ENCODE data around the gene SLC16A4. TPM values are rescaled to one million over a fixed set of nuclear protein-coding genes. Genes with fewer than 3 reads are reported as not detected.
A peak's percentile ranks its signal among the peaks of the same experiment; 100 is the strongest.

SLC16A4 gene
- total RNA-seq, 1 donor from 2014 or later: 4.4 TPM

DNA sequence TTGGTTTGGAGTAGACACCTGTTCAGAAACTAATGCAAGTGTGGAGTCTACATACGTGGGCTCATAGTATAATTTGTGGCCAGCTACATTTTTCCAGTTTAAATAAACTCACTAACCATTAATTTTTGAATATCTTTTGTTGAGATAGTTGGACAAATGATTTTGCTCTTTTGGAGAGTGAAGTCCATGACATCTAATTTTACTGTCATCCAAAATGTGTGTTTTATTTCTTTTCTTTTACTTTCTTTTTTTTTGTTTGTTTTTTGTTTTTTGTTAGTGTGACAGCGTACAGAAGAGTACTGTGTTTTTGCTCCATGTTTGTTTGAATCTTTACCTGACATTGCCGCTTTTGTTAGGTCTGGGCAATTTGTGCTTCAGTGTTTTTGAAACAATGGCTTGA lies 46.7 kb downstream of the SLC16A4 start:
- H3K36me3 Mint-ChIP-seq (ENCODE audit: unreplicated experiment): no peaks in the 10 kb centered on the region
- no peak overlapping the region for H3K27ac Mint-ChIP-seq (ENCODE audit: unreplicated experiment)
- no peak for DNase-seq
- H3K27me3 Mint-ChIP-seq (ENCODE audit: unreplicated experiment): no peaks in the 10 kb centered on the region
- no peak for TF ChIP-seq CTCF (IDR thresholded peaks at IDR 0.05; ENCODE audit: partially characterized antibody, unreplicated experiment)
- H3K4me3 Mint-ChIP-seq (ENCODE audit: unreplicated experiment): peak overlapping the region; percentile 38
- no peaks in the 10 kb centered on the region for H3K9me3 Mint-ChIP-seq (ENCODE audit: unreplicated experiment)
- peaks cover 44% of the 10 kb centered on the region for H3K4me1 Mint-ChIP-seq (ENCODE audit: low read depth, unreplicated experiment)

- Mint-ChIP-seq H3K9me3 (ENCODE audit: unreplicated experiment) (no peaks in the 10 kb centered on the region), H3K36me3 (ENCODE audit: unreplicated experiment) (no peaks in the 10 kb centered on the region), H3K27me3 (ENCODE audit: unreplicated experiment) (no peaks in the 10 kb centered on the region), H3K4me1 (ENCODE audit: low read depth, unreplicated experiment) (peaks cover 43% of the 10 kb centered on the region), H3K27ac (ENCODE audit: unreplicated experiment) (no peak overlapping the region), H3K4me3 (ENCODE audit: unreplicated experiment) (peak overlapping the region; percentile 34)
- DNase-seq: no peak
- no peak for TF ChIP-seq CTCF (IDR thresholded peaks at IDR 0.05; ENCODE audit: partially characterized antibody, unreplicated experiment)
Observed at GRCh38 chr1:110343249-110343648, 47.6 kb downstream of the SLC16A4 start.

- Mint-ChIP-seq H3K27ac (ENCODE audit: unreplicated experiment) (no peak overlapping the region), H3K4me1 (ENCODE audit: low read depth, unreplicated experiment) (peaks cover 33% of the 10 kb centered on the region), H3K9me3 (ENCODE audit: unreplicated experiment) (peaks cover 4% of the 10 kb centered on the region), H3K27me3 (ENCODE audit: unreplicated experiment) (peaks cover 4% of the 10 kb centered on the region), H3K4me3 (ENCODE audit: unreplicated experiment) (peak overlapping the region; percentile 38), H3K36me3 (ENCODE audit: unreplicated experiment) (no peaks in the 10 kb centered on the region)
- DNase-seq: no peak
- no peak for TF ChIP-seq CTCF (IDR thresholded peaks at IDR 0.05; ENCODE audit: partially characterized antibody, unreplicated experiment)
Observed at GRCh38 chr1:110341872-110342331, 48.9 kb downstream of the SLC16A4 start.

- H3K27ac Mint-ChIP-seq (ENCODE audit: unreplicated experiment): peak overlapping the region; percentile 48
- H3K36me3 Mint-ChIP-seq (ENCODE audit: unreplicated experiment): no peaks in the 10 kb centered on the region
- no peak for TF ChIP-seq CTCF (IDR thresholded peaks at IDR 0.05; ENCODE audit: partially characterized antibody, unreplicated experiment)
- peaks cover 4% of the 10 kb centered on the region for H3K9me3 Mint-ChIP-seq (ENCODE audit: unreplicated experiment)
- no peak overlapping the region for H3K4me3 Mint-ChIP-seq (ENCODE audit: unreplicated experiment)
- H3K27me3 Mint-ChIP-seq (ENCODE audit: unreplicated experiment): peaks cover 4% of the 10 kb centered on the region
- no peak for DNase-seq
- peaks cover 27% of the 10 kb centered on the region for H3K4me1 Mint-ChIP-seq (ENCODE audit: low read depth, unreplicated experiment)
Observed at GRCh38 chr1:110341146-110341871, 49.5 kb downstream of the SLC16A4 start.

DNA sequence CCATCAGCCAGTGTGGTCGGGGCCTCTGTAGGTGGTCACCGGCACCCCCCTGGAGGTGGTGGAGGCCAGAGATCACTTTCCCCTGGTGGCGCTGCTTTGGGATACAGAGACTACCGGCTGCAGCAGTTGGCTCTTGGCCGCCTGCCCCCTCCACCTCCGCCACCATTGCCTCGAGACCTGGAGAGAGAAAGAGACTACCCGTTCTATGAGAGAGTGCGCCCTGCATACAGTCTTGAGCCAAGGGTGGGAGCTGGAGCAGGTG lies 50.7 kb downstream of the SLC16A4 start:
- Mint-ChIP-seq H3K4me1 (ENCODE audit: low read depth, unreplicated experiment) (peaks cover 23% of the 10 kb centered on the region), H3K27ac (ENCODE audit: unreplicated experiment) (no peak overlapping the region)

More for the DNA sequence above, 50.7 kb downstream of the SLC16A4 start:
- DNase-seq: peak; percentile 51
- H3K36me3 Mint-ChIP-seq (ENCODE audit: unreplicated experiment): no peaks in the 10 kb centered on the region
- peaks cover 4% of the 10 kb centered on the region for H3K27me3 Mint-ChIP-seq (ENCODE audit: unreplicated experiment)
- peaks cover 4% of the 10 kb centered on the region for H3K9me3 Mint-ChIP-seq (ENCODE audit: unreplicated experiment)
- no peak for TF ChIP-seq CTCF (IDR thresholded peaks at IDR 0.05; ENCODE audit: partially characterized antibody, unreplicated experiment)
- no peak overlapping the region for H3K4me3 Mint-ChIP-seq (ENCODE audit: unreplicated experiment)

All from glutamatergic neuron (in vitro differentiated cells).